K562 (cell line): Measurements from ENCODE around the gene LAMB3. TPM values are rescaled to one million over a fixed set of nuclear protein-coding genes. Genes with fewer than 3 reads are reported as not detected.

Experiments used
- ATAC-seq: fragments of 200-7000 bp; cut with Tn5 transposase; 3 replicates; pipeline ENCODE4 v1.9.1; 2020; ENCODE audit warnings: moderate library complexity
- BruUV-seq: library from RNA; stranded (reverse); fragments of 400-500 nt; replicated peaks from 2 replicates; lab custom pipeline; 2021; lab: Mats Ljungman, UMichigan
- CTCF ChIA-PET: fragments of 300-600 bp; formaldehyde crosslinking; extraction: SDS; loops from one replicate; lab custom pipeline; 2021; ENCODE audit warnings: low intra/inter-chr PET ratio; lab: Yijun Ruan, JAX
- POLR2A ChIA-PET: fragments of 300-600, 350-650 bp; sonication (Branson Sonifier 250); formaldehyde crosslinking; extraction: SDS; loops from one replicate; lab custom pipeline; 2021; ENCODE audit warnings: antibody characterized with exemption, inconsistent platforms; lab: Yijun Ruan, JAX
- DNase-seq, 4 experiments: peaks; one replicate each; pipeline versions ENCODE4 v3.0.0 to v3.0.0-alpha.2; 2011 to 2018; ENCODE audit warnings: low spot score in 3 of 4, mixed read lengths in 3 of 4; ENCODE audit errors: extremely low read depth in 1 of 4
- FAIRE-seq: peaks from 2 replicates; lab custom pipeline; 2011; peaks lifted over from hg19 to GRCh38; lab: Jason Lieb, UNC
- H2AFZ ChIP-seq: 2 replicates; pipeline ENCODE4 v1.6.0; 2011; ENCODE audit warnings: low read depth, low read length, control low read depth, inconsistent platforms
- H3K27ac ChIP-seq: fragments of 200-600 bp; 3 replicates; pipeline ENCODE4 v1.8.0; 2011; ENCODE audit warnings: low read depth, mild to moderate bottlenecking, control low read depth, inconsistent platforms, low read length, moderate library complexity, mixed read lengths; ENCODE audit errors: extremely low read depth
- H3K27me3 ChIP-seq, 2 experiments: fragments of 300-600 bp in 1 of 2; 2 replicates in 1 of 2; 3 replicates in 1 of 2; pipeline versions ENCODE4 v1.6.0 to v1.8.0; 2011; ENCODE audit warnings: inconsistent platforms in 2 of 2, low read length in 2 of 2, mild to moderate bottlenecking in 1 of 2, mixed read lengths in 1 of 2, moderate library complexity in 1 of 2; ENCODE audit not compliant: control insufficient read depth in 2 of 2, insufficient read depth in 2 of 2
- H3K36me3 ChIP-seq: fragments of 300-600 bp; 3 replicates; pipeline ENCODE4 v1.8.0; 2011; ENCODE audit warnings: mild to moderate bottlenecking, low read length, inconsistent platforms; ENCODE audit not compliant: control insufficient read depth, insufficient read depth
- H3K4me1 ChIP-seq, 2 experiments: fragments of 200-600 bp in 1 of 2; replicated peaks in 1 of 2; 2 replicates in 1 of 2; 3 replicates in 1 of 2; pipeline versions ENCODE4 v1.5.1 to v1.8.0; 2011; ENCODE audit warnings: inconsistent platforms in 2 of 2, low read length in 2 of 2, mild to moderate bottlenecking in 1 of 2, mixed read lengths in 1 of 2, moderate library complexity in 1 of 2; ENCODE audit not compliant: control insufficient read depth in 2 of 2, insufficient read depth in 2 of 2
- H3K4me2 ChIP-seq: 2 replicates; pipeline ENCODE4 v1.6.1; 2011; ENCODE audit warnings: low read length, control low read depth, inconsistent platforms, mixed read lengths; ENCODE audit not compliant: insufficient read depth
- H3K4me3 ChIP-seq: fragments of 200-600 bp; sonication (generic), shearing (Covaris generic); 2 replicates; pipeline ENCODE4 v1.5.1; 2016; ENCODE audit warnings: control low read depth, inconsistent platforms
- H3K79me2 ChIP-seq: fragments of 200-600 bp; 3 replicates; pipeline ENCODE4 v1.8.0; 2011; ENCODE audit warnings: low read length, inconsistent platforms; ENCODE audit not compliant: control insufficient read depth, insufficient read depth
- H3K9ac ChIP-seq, 2 experiments: 2 replicates each; pipeline versions ENCODE4 v1.6.0 to v1.6.1; 2011; ENCODE audit warnings: low read depth in 2 of 2, low read length in 2 of 2, control low read depth in 1 of 2, inconsistent platforms in 1 of 2, mild to moderate bottlenecking in 1 of 2, mixed read lengths in 1 of 2; ENCODE audit not compliant: insufficient read depth in 1 of 2
- H3K9me1 ChIP-seq: one replicate; pipeline ENCODE4 v1.6.0; 2011; ENCODE audit warnings: inconsistent platforms, mild to moderate bottlenecking, low read length, moderate library complexity; ENCODE audit not compliant: control insufficient read depth, insufficient read depth
- H3K9me3 ChIP-seq: replicated peaks from 2 replicates; pipeline ENCODE4 v1.5.1; 2011; ENCODE audit warnings: low read depth, low read length, inconsistent platforms; ENCODE audit not compliant: control insufficient read depth, insufficient read depth
- H4K20me1 ChIP-seq: replicated peaks from 2 replicates; pipeline ENCODE4 v1.6.1; 2011; ENCODE audit warnings: low read length, inconsistent platforms, mixed read lengths; ENCODE audit not compliant: control insufficient read depth, insufficient read depth
- ASH1L ChIP-seq: fragments of 450-650 bp; IDR thresholded peaks from 2 replicates; pipeline ENCODE4 v1.6.1; 2018; ENCODE audit warnings: borderline replicate concordance, mild to moderate bottlenecking, low read depth; ENCODE audit not compliant: partially characterized antibody
- BHLHE40 ChIP-seq: IDR thresholded peaks from 2 replicates; pipeline ENCODE4 v1.6.1; 2011; ENCODE audit warnings: low read length, improper control_type of control experiment
- GTF2A2 ChIP-seq: IDR thresholded peaks from 2 replicates; pipeline ENCODE4 v1.6.1; 2016; ENCODE audit warnings: mild to moderate bottlenecking, missing genetic modification characterization, missing compliant biosample characterization
- JUNB ChIP-seq: fragments of 450-650 bp; formaldehyde crosslinking; conservative IDR thresholded peaks from 2 replicates; pipeline ENCODE4 v1.4.0; 2020; ENCODE audit warnings: mild to moderate bottlenecking
- MTA1 ChIP-seq: fragments of 450-650 bp; IDR thresholded peaks from 2 replicates; pipeline ENCODE4 v1.6.1; 2017; ENCODE audit warnings: borderline replicate concordance
- SMARCA4 ChIP-seq: fragments of 450-650 bp; IDR thresholded peaks from 2 replicates; pipeline ENCODE4 v1.6.1; 2016
- SOX6 ChIP-seq: fragments of 450-650 bp; IDR thresholded peaks from 2 replicates; pipeline ENCODE4 v1.6.1; 2014; ENCODE audit warnings: mild to moderate bottlenecking
- ZNF282 ChIP-seq: sonication (generic); formaldehyde crosslinking; IDR thresholded peaks from 2 replicates; pipeline ENCODE4 v1.8.1; 2023; ENCODE audit warnings: missing genetic modification reagents
- ZNF408 ChIP-seq: fragments of 250-450 bp; sonication (Bioruptor Pico); IDR thresholded peaks from 2 replicates; pipeline ENCODE4 v1.4.0; 2020; ENCODE audit warnings: low read depth, mild to moderate bottlenecking, moderate library complexity
- ZNF644 ChIP-seq: fragments of 200-800 bp; sonication (Bioruptor generic); IDR thresholded peaks from 2 replicates; pipeline ENCODE4 v1.6.1; 2016; ENCODE audit warnings: low read depth, missing genetic modification characterization, missing compliant biosample characterization
- WGBS: fragments of 100-300 bp; shearing (Covaris generic); methylation state at CpG from one replicate; pipeline ENCODE4 v1.1.6; 2016; ENCODE audit warnings: low coverage, mixed read lengths; ENCODE audit not compliant: insufficient coverage; ENCODE audit errors: missing lambda C conversion rate; 5-methylcytosine and 5-hydroxymethylcytosine counted together
- in situ Hi-C: fragments of 300-500 bp; cut with MboI; formaldehyde crosslinking; loops from 4 replicates; pipeline ENCODE4 v1.15.0; 2018; ENCODE audit warnings: inconsistent platforms, mixed read lengths
- intact Hi-C: fragments of 100-400 bp; cut with micrococcal nuclease; formaldehyde crosslinking; loops from 2 replicates; pipeline ENCODE4 v1.14.2; 2022
- polyA plus RNA-seq, 8 experiments: library from polyadenylated mRNA; depleted of rRNA in 4 of 8; stranded (reverse) in 5 of 8; unstranded in 3 of 8; fragments of >200 nt; fragmentation: Nextera tagmentation in 2 of 8; fragmentation: Illumina TruSeq in 1 of 8; extraction: Ambion mirVana in 2 of 8; extraction: Trizol in 1 of 8; gene quantifications; 2 replicates each; pipeline versions ENCODE4 v1.2.1 to v1.2.3, GENCODE V29; 2011 to 2014; ENCODE audit warnings: inconsistent platforms in 1 of 8, missing spikeins in 1 of 8
- total RNA-seq, 7 experiments: library from RNA; depleted of rRNA in 6 of 7; stranded (reverse); fragments of >200 nt in 6 of 7; fragmentation: Illumina TruSeq in 2 of 7; extraction: Trizol in 2 of 7; gene quantifications; 2 replicates each; pipeline versions ENCODE4 v1.2.1 to v1.2.3, GENCODE V29; 2011 to 2021; ENCODE audit warnings: low replicate concordance in 1 of 7
- TF ChIP-seq, protein P1 (sequence below), 2 experiments: fragments of 450-650 bp in 1 of 2; IDR thresholded peaks; 2 replicates each; pipeline ENCODE4 v1.6.1; 2011 to 2017; ENCODE audit warnings: low read depth in 2 of 2, antibody characterized with exemption in 1 of 2, borderline replicate concordance in 1 of 2, low read length in 1 of 2, mild to moderate bottlenecking in 1 of 2, mixed read lengths in 1 of 2; ENCODE audit not compliant: control insufficient read depth in 1 of 2
- TF ChIP-seq, protein P2 (sequence below): fragments of 450-650 bp; IDR thresholded peaks from 2 replicates; pipeline ENCODE4 v1.6.1; 2016
- TF ChIP-seq, protein P3 (sequence below), 2 experiments: fragments of 450-650 bp; IDR thresholded peaks; 2 replicates each; pipeline ENCODE4 v1.6.1; 2016

LAMB3 gene
- total and polyA plus RNA-seq, 9 of the 15 experiments (the other 6 are each of a cell fraction or from before 2014, with no cell fraction given), result 0.08 to 1.3 (median 0.91) TPM

DNA sequence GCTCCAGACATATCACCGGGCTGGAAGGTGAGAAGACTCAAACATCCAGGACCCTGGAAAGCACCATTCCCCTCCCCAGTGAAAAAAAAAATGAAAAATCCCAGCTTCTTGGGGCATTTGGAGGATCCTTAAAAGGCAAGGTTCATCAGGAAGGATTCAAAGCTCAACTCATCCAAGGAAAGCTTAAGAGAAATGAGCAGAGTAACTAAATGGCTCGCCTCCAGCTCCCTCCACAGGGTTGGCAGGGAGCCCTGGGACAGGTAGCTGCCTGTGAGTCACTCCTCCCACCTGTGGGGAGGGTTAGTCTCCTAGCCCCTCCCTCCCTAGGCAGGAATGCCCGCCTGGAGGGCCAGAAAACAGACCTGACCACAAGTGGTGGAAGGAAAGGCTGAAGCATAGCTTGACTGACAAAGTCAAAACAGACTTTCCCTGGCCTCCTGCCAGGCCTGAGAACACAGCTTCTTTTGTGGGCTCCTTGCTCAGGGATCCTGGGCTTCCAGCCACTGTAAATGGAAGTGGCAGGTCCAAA is 712 bp upstream of the LAMB3 start (continued):
- TF ChIP-seq, protein P1, sequence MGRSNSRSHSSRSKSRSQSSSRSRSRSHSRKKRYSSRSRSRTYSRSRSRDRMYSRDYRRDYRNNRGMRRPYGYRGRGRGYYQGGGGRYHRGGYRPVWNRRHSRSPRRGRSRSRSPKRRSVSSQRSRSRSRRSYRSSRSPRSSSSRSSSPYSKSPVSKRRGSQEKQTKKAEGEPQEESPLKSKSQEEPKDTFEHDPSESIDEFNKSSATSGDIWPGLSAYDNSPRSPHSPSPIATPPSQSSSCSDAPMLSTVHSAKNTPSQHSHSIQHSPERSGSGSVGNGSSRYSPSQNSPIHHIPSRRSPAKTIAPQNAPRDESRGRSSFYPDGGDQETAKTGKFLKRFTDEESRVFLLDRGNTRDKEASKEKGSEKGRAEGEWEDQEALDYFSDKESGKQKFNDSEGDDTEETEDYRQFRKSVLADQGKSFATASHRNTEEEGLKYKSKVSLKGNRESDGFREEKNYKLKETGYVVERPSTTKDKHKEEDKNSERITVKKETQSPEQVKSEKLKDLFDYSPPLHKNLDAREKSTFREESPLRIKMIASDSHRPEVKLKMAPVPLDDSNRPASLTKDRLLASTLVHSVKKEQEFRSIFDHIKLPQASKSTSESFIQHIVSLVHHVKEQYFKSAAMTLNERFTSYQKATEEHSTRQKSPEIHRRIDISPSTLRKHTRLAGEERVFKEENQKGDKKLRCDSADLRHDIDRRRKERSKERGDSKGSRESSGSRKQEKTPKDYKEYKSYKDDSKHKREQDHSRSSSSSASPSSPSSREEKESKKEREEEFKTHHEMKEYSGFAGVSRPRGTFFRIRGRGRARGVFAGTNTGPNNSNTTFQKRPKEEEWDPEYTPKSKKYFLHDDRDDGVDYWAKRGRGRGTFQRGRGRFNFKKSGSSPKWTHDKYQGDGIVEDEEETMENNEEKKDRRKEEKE (IDR thresholded peaks at IDR 0.05; ENCODE audit: borderline replicate concordance in 1 of 2, control insufficient read depth in 1 of 2, low read depth in 2 of 2, low read length in 1 of 2), result no peak
- no peak for TF ChIP-seq MTA1
- TF ChIP-seq, all 486 proteins: peak for 19

DNA sequence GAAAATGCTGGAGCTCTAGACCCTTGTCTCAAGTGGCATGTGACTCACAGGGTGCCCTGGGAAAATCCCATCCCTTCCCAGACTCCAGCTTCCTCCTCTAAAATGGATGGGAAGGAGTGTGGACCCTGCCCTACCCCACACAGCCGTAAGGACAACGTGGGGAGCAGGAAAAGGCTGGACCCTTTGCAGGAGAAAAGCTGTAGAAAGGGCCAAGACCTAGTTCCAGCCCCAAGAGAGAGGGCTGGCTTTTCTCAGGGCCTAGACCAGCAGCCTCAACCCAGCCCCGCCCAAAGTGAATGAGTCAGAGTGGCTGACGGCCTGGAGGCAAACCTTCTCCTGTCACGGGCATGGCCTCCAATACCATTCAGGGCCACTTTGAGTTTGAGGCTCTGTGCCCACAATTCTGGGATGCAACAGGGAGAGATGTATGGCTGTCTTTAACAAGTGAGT is 1.1 kb downstream of the LAMB3 start:
- Histone ChIP-seq H3K4me3 (no peak overlapping the region), H3K27ac (peak overlapping the region; percentile 36; the same call in 1 of the 3 replicates), H3K79me2 (no peaks in the 10 kb centered on the region), H3K27me3 (peaks cover 0 to 4% of the 10 kb centered on the region in 2 experiments; a peak in 1 of 5 replicates), H3K36me3 (no peaks in the 10 kb centered on the region), H3K9me3 (no peaks in the 10 kb centered on the region), H3K4me2 (no peak overlapping the region), H4K20me1 (no peaks in the 10 kb centered on the region), H3K9me1 (no peaks in the 10 kb centered on the region), H2AFZ (peak overlapping the region; percentile 80), H3K4me1 (peaks cover 47 to 68% of the 10 kb centered on the region in 2 experiments), H3K9ac (peak overlapping the region; percentile 7 to 44; a peak in 2 of 4 replicates)
- POLR2A ChIA-PET, result interaction anchor here (1.8 to 3.5 kb wide), 2 partner anchors 9 to 14 kb away, joined by 6 to 15 read pairs; no protein-coding TSS in a partner anchor
- ATAC-seq, result peak; percentile 83
- BruUV-seq, result no TSS peak
- CTCF ChIA-PET, result interaction anchor here (1.1 kb wide), 1 partner anchor 75 kb away, joined by 3 read pairs; no protein-coding TSS in a partner anchor
- in situ Hi-C loops (loop anchor here (10.0 kb wide), 1 partner anchor 1826 kb away; no protein-coding TSS in a partner anchor), intact Hi-C loops (no loop called here)
- WGBS, result 2% methylated on average over 5 of the region's 5 CpGs
- DNase-seq, result peak; percentile 69 to 83 (median 75)
- FAIRE-seq, result peak; percentile 85
- TF ChIP-seq, protein P2, sequence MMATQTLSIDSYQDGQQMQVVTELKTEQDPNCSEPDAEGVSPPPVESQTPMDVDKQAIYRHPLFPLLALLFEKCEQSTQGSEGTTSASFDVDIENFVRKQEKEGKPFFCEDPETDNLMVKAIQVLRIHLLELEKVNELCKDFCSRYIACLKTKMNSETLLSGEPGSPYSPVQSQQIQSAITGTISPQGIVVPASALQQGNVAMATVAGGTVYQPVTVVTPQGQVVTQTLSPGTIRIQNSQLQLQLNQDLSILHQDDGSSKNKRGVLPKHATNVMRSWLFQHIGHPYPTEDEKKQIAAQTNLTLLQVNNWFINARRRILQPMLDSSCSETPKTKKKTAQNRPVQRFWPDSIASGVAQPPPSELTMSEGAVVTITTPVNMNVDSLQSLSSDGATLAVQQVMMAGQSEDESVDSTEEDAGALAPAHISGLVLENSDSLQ, result peak; percentile 45
- no peak for TF ChIP-seq ASH1L
- TF ChIP-seq BHLHE40, result 0 out of 2 replicates have a peak, but pooled peaks have one; percentile 28
- TF ChIP-seq, protein P3, sequence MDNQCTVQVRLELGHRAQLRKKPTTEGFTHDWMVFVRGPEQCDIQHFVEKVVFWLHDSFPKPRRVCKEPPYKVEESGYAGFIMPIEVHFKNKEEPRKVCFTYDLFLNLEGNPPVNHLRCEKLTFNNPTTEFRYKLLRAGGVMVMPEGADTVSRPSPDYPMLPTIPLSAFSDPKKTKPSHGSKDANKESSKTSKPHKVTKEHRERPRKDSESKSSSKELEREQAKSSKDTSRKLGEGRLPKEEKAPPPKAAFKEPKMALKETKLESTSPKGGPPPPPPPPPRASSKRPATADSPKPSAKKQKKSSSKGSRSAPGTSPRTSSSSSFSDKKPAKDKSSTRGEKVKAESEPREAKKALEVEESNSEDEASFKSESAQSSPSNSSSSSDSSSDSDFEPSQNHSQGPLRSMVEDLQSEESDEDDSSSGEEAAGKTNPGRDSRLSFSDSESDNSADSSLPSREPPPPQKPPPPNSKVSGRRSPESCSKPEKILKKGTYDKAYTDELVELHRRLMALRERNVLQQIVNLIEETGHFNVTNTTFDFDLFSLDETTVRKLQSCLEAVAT (IDR thresholded peaks at IDR 0.05), result no peak
- no peak for TF ChIP-seq ZNF644 (tag)
- no peak for TF ChIP-seq SOX6
- TF ChIP-seq ZNF408, result no peak
- peak; percentile 42; the same call in 1 of the 2 replicates for TF ChIP-seq SMARCA4
- TF ChIP-seq ZNF282 (CRISPR knock-in tag), result no peak
- no peak for TF ChIP-seq GTF2A2 (tag)
- no peak for TF ChIP-seq JUNB
